Breast epithelium (tissue), 4 donors: ENCODE data around the gene RGR. TPM values are rescaled to one million over a fixed set of nuclear protein-coding genes. Genes with fewer than 3 reads are reported as not detected.
A peak's percentile ranks its signal among the peaks of the same experiment; 100 is the strongest.

Experiments used
- DNase-seq, 2 donors: peaks; one replicate each; pipeline ENCODE4 v3.0.0-alpha.2; 2019; ENCODE audit warnings: low spot score in 2 of 2
- H3K27ac ChIP-seq, 2 donors: fragments of 200-600 bp; sonication (generic) in 1 of 2; one replicate each; pipeline ENCODE4 v1.5.1; 2016 to 2019; ENCODE audit warnings: mild to moderate bottlenecking in 1 of 2
- H3K27me3 ChIP-seq, 2 donors: fragments of 200-600 bp; sonication (generic) in 1 of 2; one replicate each; pipeline versions ENCODE4 v1.5.1 to v1.6.0; 2017 to 2019; ENCODE audit warnings: control low read depth in 1 of 2, mild to moderate bottlenecking in 1 of 2
- H3K36me3 ChIP-seq: fragments of 200-600 bp; one replicate; pipeline ENCODE4 v1.5.1; 2019
- H3K4me1 ChIP-seq, 2 donors: fragments of 200-600 bp; sonication (generic); one replicate each; pipeline ENCODE4 v1.5.1; 2016 to 2019; ENCODE audit warnings: control low read depth in 1 of 2
- H3K4me3 ChIP-seq, 3 donors: fragments of 200-600 bp; sonication (generic); 1 replicate in 2 of 3; 2 replicates in 1 of 3; pipeline ENCODE4 v1.5.1; 2016 to 2019; ENCODE audit warnings: mild to moderate bottlenecking in 3 of 3, moderate library complexity in 2 of 3
- H3K9me3 ChIP-seq, 2 donors: fragments of 200-600 bp; sonication (generic) in 1 of 2; one replicate each; pipeline ENCODE4 v1.5.1; 2016 to 2019; ENCODE audit warnings: control low read depth in 1 of 2
- POLR2A ChIP-seq: fragments of 450-650 bp; IDR thresholded peaks from one replicate; pipeline ENCODE4 v1.6.1; 2016; ENCODE audit warnings: antibody characterized with exemption, mild to moderate bottlenecking, moderate library complexity
- POLR2AphosphoS5 ChIP-seq, 3 donors: sonication (generic); formaldehyde crosslinking; IDR thresholded peaks; one replicate each; pipeline ENCODE4 v1.6.1; 2017; ENCODE audit warnings: antibody characterized with exemption in 3 of 3
- intact Hi-C: fragments of 100-400 bp; cut with DNase I; formaldehyde crosslinking; loops from one replicate; pipeline ENCODE4 v1.15.1; 2023; ENCODE audit warnings: low total_unique reads
- total RNA-seq, 3 donors: library from RNA; depleted of rRNA; stranded (reverse); fragments of >200 nt; gene quantifications; one replicate each; pipeline ENCODE4 v1.1.0, GENCODE V29; 2016
- TF ChIP-seq, protein P1 (sequence below), 3 donors: fragments of 450-650 bp; IDR thresholded peaks; one replicate each; pipeline ENCODE4 v1.5.1; 2016 to 2017; ENCODE audit warnings: antibody characterized with exemption in 3 of 3, mild to moderate bottlenecking in 3 of 3, moderate library complexity in 3 of 3

Gene RGR
- total RNA-seq, 3 donors from 2014 or later: 0.33 to 0.96 (median 0.59) TPM

DNA sequence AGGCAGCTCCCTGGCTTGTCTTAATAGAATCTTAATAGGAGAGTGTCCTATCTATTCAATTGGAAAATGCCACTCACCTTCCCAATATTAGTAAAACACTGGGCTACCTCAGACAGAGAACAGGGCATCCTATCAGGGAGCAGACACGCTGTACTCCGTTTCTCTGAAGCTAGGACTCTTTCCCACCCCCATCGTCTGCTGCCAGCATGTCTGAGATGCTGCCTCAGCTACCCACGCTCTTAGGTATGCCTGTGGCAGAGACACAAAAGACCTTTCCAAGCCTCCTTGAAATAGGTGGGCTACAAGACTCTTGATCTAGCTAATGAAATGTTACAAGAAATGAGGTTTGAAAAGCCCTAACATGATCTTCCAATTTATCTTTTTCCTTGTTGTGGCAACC, 17.0 kb upstream of the RGR start:
- Histone ChIP-seq H3K36me3 (no peaks in the 10 kb centered on the region), H3K4me1 (no peaks in the 10 kb centered on the region), H3K27ac (no peak overlapping the region), H3K9me3 (no peaks in the 10 kb centered on the region), H3K4me3 (no peak overlapping the region), H3K27me3 (no peaks in the 10 kb centered on the region)
- TF ChIP-seq, protein P1, sequence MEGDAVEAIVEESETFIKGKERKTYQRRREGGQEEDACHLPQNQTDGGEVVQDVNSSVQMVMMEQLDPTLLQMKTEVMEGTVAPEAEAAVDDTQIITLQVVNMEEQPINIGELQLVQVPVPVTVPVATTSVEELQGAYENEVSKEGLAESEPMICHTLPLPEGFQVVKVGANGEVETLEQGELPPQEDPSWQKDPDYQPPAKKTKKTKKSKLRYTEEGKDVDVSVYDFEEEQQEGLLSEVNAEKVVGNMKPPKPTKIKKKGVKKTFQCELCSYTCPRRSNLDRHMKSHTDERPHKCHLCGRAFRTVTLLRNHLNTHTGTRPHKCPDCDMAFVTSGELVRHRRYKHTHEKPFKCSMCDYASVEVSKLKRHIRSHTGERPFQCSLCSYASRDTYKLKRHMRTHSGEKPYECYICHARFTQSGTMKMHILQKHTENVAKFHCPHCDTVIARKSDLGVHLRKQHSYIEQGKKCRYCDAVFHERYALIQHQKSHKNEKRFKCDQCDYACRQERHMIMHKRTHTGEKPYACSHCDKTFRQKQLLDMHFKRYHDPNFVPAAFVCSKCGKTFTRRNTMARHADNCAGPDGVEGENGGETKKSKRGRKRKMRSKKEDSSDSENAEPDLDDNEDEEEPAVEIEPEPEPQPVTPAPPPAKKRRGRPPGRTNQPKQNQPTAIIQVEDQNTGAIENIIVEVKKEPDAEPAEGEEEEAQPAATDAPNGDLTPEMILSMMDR (IDR thresholded peaks at IDR 0.05): no peak
- no peak for TF ChIP-seq POLR2AphosphoS5 (IDR thresholded peaks at IDR 0.05)
- TF ChIP-seq POLR2A: no peak
- intact Hi-C loops: no loop called here
- DNase-seq: no peak

DNA sequence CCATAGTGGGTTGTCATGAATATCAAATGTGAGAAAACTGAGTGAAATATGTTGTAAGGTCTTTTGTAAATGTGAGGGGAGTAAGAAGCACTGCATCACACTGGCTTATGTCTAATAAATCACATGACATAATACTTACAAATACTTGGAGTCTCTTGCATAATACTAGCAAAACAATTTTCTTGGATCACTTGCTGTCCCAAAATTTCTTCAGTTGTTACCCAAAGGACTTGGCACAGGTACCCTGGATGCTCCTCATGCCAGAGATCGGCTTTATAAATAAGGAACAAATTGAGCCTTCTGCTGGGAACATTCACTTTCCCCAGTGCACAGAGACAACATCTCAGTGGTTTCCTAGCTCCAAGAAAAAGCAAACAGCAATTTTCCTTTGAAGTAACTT, 14.5 kb upstream of the RGR start:
- H3K27ac ChIP-seq: peak overlapping the region; percentile 44 to 69
- peak in 1 of 2 donors; percentile 77 for DNase-seq
- intact Hi-C loops: no loop called here
- H3K27me3 ChIP-seq: peaks cover 0 to 6% of the 10 kb centered on the region in 2 donors
- TF ChIP-seq, protein P1 (IDR thresholded peaks at IDR 0.05): no peak
- TF ChIP-seq POLR2AphosphoS5 (IDR thresholded peaks at IDR 0.05): peak in 1 of 3 donors; percentile 51
- H3K4me1 ChIP-seq: no peaks in the 10 kb centered on the region
- H3K4me3 ChIP-seq: no peak overlapping the region
- H3K9me3 ChIP-seq: no peaks in the 10 kb centered on the region
- H3K36me3 ChIP-seq: no peaks in the 10 kb centered on the region

DNA sequence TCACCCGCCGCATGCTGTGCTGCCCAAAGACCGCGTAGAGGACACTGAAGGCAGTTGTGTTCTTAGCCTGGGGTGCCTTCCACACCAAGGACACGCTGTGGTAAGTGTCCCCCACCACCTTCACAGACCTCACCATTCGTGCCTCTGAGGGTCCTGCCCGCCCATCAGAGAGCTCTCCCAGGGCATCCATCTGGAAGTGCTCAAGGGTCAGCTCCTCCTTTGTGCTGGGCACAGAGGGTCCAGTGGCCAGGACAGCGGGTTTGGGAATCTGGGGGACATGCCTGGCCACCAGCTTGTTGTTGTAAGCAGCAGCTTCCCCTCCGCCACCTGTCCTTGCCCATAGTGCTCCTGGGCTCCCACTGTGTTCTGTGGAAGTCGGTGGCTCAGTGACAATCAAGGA, 12.5 kb upstream of the RGR start:
- DNase-seq: no peak
- Histone ChIP-seq H3K27ac (no peak overlapping the region), H3K9me3 (peaks cover 0 to 2% of the 10 kb centered on the region in 2 donors), H3K4me3 (no peak overlapping the region), H3K27me3 (peaks cover 0 to 12% of the 10 kb centered on the region in 2 donors), H3K4me1 (no peaks in the 10 kb centered on the region), H3K36me3 (no peaks in the 10 kb centered on the region)
- no peak for TF ChIP-seq POLR2AphosphoS5 (IDR thresholded peaks at IDR 0.05)
- TF ChIP-seq POLR2A: no peak
- intact Hi-C loops: no loop called here

DNA sequence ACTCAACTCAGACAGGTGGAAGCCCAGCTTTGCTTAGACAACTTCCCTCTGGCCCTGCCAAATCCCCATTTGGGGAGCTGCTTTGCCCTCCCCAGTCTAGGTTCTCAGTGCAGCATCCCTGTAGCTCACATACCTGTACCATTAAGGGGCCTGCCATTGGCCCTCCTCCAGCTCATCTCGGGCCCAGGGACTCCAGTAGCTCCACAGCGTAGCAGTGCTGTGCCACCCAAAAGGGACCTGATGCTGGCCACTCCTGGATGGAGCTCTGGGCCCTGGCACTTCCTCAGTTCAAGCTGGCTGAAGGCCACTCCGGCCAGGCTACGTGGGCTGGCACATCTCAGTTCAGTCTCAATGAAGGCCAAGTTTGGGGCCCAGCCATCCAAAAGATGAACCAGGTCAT, 10.9 kb upstream of the RGR start:
- Histone ChIP-seq H3K4me1 (no peaks in the 10 kb centered on the region), H3K27ac (no peak overlapping the region), H3K36me3 (no peaks in the 10 kb centered on the region), H3K4me3 (no peak overlapping the region), H3K9me3 (peaks cover 0 to 4% of the 10 kb centered on the region in 2 donors), H3K27me3 (peaks cover 0 to 15% of the 10 kb centered on the region in 2 donors)
- TF ChIP-seq POLR2AphosphoS5 (IDR thresholded peaks at IDR 0.05): no peak
- TF ChIP-seq, protein P1 (IDR thresholded peaks at IDR 0.05): no peak
- TF ChIP-seq POLR2A: no peak
- no peak for DNase-seq
- intact Hi-C loops: no loop called here

DNA sequence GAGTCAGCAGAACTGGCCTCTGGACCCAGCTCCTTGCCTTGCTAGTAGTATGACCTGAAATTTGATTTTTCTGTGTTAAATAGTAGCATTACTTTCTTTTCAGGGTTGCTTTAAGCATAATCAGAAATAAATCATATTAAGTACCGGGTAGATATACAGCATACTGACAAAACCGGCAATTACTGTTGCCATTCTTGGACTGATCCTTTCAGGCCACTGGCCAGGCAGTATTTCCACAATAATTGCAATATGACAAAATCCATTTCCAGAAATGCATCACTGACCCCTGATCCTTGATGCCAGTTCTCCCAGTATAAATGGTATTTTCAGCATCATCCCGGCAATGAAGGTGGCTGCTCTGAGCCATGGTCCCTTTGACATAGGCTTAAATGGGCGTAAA, 10.4 kb upstream of the RGR start:
- Histone ChIP-seq H3K27ac (no peak overlapping the region), H3K27me3 (peaks cover 0 to 15% of the 10 kb centered on the region in 2 donors), H3K4me1 (no peaks in the 10 kb centered on the region), H3K9me3 (peaks cover 0 to 4% of the 10 kb centered on the region in 2 donors), H3K4me3 (no peak overlapping the region), H3K36me3 (no peaks in the 10 kb centered on the region)
- no peak for TF ChIP-seq POLR2AphosphoS5 (IDR thresholded peaks at IDR 0.05)
- TF ChIP-seq, protein P1 (IDR thresholded peaks at IDR 0.05): no peak
- TF ChIP-seq POLR2A: no peak
- intact Hi-C loops: no loop called here
- no peak for DNase-seq

DNA sequence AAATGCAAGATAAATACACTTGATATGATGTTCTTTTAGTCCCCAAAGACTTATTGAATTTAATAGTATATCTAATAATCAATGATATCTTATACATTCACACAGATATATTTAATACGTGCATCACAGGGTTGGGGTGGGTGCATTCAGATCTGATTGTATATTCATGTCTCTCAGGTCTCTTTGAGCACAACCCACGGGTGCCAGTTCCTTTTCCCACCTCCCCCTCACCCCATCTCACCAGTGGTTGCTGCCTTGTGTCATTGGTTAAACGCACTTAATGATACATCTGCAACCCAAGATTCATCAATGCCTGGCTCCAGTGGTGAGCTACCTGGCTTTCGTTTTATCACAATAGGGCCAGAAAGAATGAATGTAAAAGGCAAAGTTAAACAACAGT, 9.8 kb upstream of the RGR start:
- Histone ChIP-seq H3K4me1 (no peaks in the 10 kb centered on the region), H3K4me3 (no peak overlapping the region), H3K27me3 (peaks cover 0 to 15% of the 10 kb centered on the region in 2 donors), H3K9me3 (peaks cover 0 to 4% of the 10 kb centered on the region in 2 donors), H3K27ac (no peak overlapping the region), H3K36me3 (no peaks in the 10 kb centered on the region)
- TF ChIP-seq POLR2AphosphoS5 (IDR thresholded peaks at IDR 0.05) (no peak), POLR2A (no peak)
- TF ChIP-seq, protein P1 (IDR thresholded peaks at IDR 0.05): no peak
- intact Hi-C loops: no loop called here
- no peak for DNase-seq
